GM23338 (cell line): Measurements from ENCODE around the gene HLCS. TPM values are rescaled to one million over a fixed set of nuclear protein-coding genes. Genes with fewer than 3 reads are reported as not detected.
A peak's percentile ranks its signal among the peaks of the same experiment; 100 is the strongest.

Experiments used
- ATAC-seq: fragments of 200-7000 bp; cut with Tn5 transposase; 3 replicates; pipeline ENCODE4 v1.9.1; 2020
- DNase-seq: peaks from one replicate; pipeline ENCODE4 v3.0.0-alpha.2; 2015; ENCODE audit warnings: low spot score
- H2AFZ ChIP-seq: fragments of 200-600 bp; sonication (generic); 2 replicates; pipeline ENCODE4 v1.8.0; 2016; ENCODE audit warnings: antibody characterized with exemption, mild to moderate bottlenecking, moderate library complexity
- H3F3A ChIP-seq: fragments of 200-600 bp; sonication (generic); replicated peaks from 2 replicates; pipeline ENCODE4 v1.8.0; 2017; ENCODE audit warnings: antibody characterized with exemption, mixed run types, low read depth
- H3K27ac ChIP-seq: fragments of 200-600 bp; sonication (generic); 2 replicates; pipeline ENCODE4 v1.6.1; 2016; ENCODE audit warnings: low read depth
- H3K27me3 ChIP-seq: fragments of 200-600 bp; sonication (generic); 2 replicates; pipeline ENCODE4 v1.8.0; 2016; ENCODE audit warnings: mild to moderate bottlenecking, mixed run types, moderate library complexity; ENCODE audit not compliant: insufficient read depth
- H3K36me3 ChIP-seq: fragments of 200-600 bp; sonication (generic); 2 replicates; pipeline ENCODE4 v1.8.0; 2016; ENCODE audit warnings: mild to moderate bottlenecking; ENCODE audit not compliant: insufficient read depth
- H3K4me1 ChIP-seq: fragments of 200-600 bp; sonication (generic); 2 replicates; pipeline ENCODE4 v1.8.0; 2016; ENCODE audit warnings: mild to moderate bottlenecking, moderate library complexity; ENCODE audit not compliant: insufficient read depth
- H3K4me2 ChIP-seq: fragments of 200-600 bp; sonication (generic); 2 replicates; pipeline ENCODE4 v1.7.1; 2017; ENCODE audit warnings: mixed run types
- H3K4me3 ChIP-seq: fragments of 200-600 bp; sonication (generic); 2 replicates; pipeline ENCODE4 v1.6.1; 2016; ENCODE audit warnings: mixed run types
- H3K79me2 ChIP-seq: fragments of 200-600 bp; sonication (generic); replicated peaks from 2 replicates; pipeline ENCODE4 v1.8.0; 2017; ENCODE audit warnings: mild to moderate bottlenecking; ENCODE audit not compliant: insufficient read depth
- H3K9me2 ChIP-seq: fragments of 200-600 bp; sonication (generic); 2 replicates; pipeline ENCODE4 v1.8.0; 2017; ENCODE audit not compliant: insufficient read depth
- H4K20me1 ChIP-seq: fragments of 200-600 bp; sonication (generic); replicated peaks from 2 replicates; pipeline ENCODE4 v1.8.0; 2017; ENCODE audit warnings: mild to moderate bottlenecking; ENCODE audit not compliant: insufficient read depth
- H3K27ac Mint-ChIP-seq: 2 replicates; pipeline ENCODE4 v1.8.0; 2020; ENCODE audit warnings: inconsistent platforms, mild to moderate bottlenecking, moderate library complexity, mixed read lengths
- H3K27me3 Mint-ChIP-seq: 3 replicates; pipeline ENCODE4 v1.8.0; 2022; ENCODE audit warnings: low read depth, mild to moderate bottlenecking, moderate library complexity, mixed read lengths, inconsistent platforms; ENCODE audit not compliant: insufficient read depth, poor library complexity
- H3K36me3 Mint-ChIP-seq: 3 replicates; pipeline ENCODE4 v1.8.0; 2021; ENCODE audit warnings: low read depth, mild to moderate bottlenecking, inconsistent platforms, moderate library complexity, mixed read lengths
- H3K4me1 Mint-ChIP-seq: 3 replicates; pipeline ENCODE4 v1.8.0; 2020; ENCODE audit warnings: mild to moderate bottlenecking, inconsistent platforms, mixed read lengths
- H3K4me3 Mint-ChIP-seq: 3 replicates; pipeline ENCODE4 v1.8.0; 2021; ENCODE audit warnings: moderate library complexity, mild to moderate bottlenecking, inconsistent platforms, mixed read lengths
- H3K9me3 Mint-ChIP-seq: 3 replicates; pipeline ENCODE4 v1.8.0; 2020; ENCODE audit warnings: moderate library complexity, mild to moderate bottlenecking, inconsistent platforms, mixed read lengths
- EZH2 ChIP-seq: fragments of 200-600 bp; sonication (generic); IDR thresholded peaks from one replicate; pipeline ENCODE4 v1.8.0; 2017; ENCODE audit warnings: antibody characterized with exemption, mild to moderate bottlenecking, low read depth; ENCODE audit not compliant: unreplicated experiment
- EZH2phosphoT487 ChIP-seq: fragments of 200-600 bp; sonication (generic); IDR thresholded peaks from one replicate; pipeline ENCODE4 v1.8.1; 2018; ENCODE audit warnings: antibody characterized with exemption; ENCODE audit not compliant: unreplicated experiment
- JUNB ChIP-seq: IDR thresholded peaks from one replicate; pipeline ENCODE4 v1.6.1; 2016; ENCODE audit warnings: antibody characterized with exemption; ENCODE audit not compliant: unreplicated experiment
- NANOG ChIP-seq: IDR thresholded peaks from 2 replicates; pipeline ENCODE4 v1.6.1; 2016; ENCODE audit warnings: antibody characterized with exemption, borderline replicate concordance
- ZNF331 ChIP-seq: fragments of 250-450 bp; sonication (Bioruptor Pico); IDR thresholded peaks from 2 replicates; pipeline ENCODE4 v1.5.0; 2020; ENCODE audit warnings: low read depth, mild to moderate bottlenecking, moderate library complexity
- polyA plus RNA-seq: library from polyadenylated mRNA; unstranded; fragments of >200 nt; fragmentation: Nextera tagmentation; extraction: Ambion mirVana; gene quantifications from 2 replicates; pipeline ENCODE4 v1.2.1, GENCODE V29; 2016
- total RNA-seq: library from RNA; depleted of rRNA; stranded (reverse); fragments of >200 nt; shearing (Covaris generic); gene quantifications from 2 replicates; pipeline ENCODE4 v1.2.3, GENCODE V29; 2014
- TF ChIP-seq, protein P1 (sequence below): fragments of 250-450 bp; sonication (Bioruptor Pico); IDR thresholded peaks from 2 replicates; pipeline ENCODE4 v1.5.0; 2020; ENCODE audit warnings: mild to moderate bottlenecking, moderate library complexity
- TF ChIP-seq, protein P2 (sequence below): IDR thresholded peaks from one replicate; pipeline ENCODE4 v1.6.1; 2018; ENCODE audit warnings: antibody characterized with exemption; ENCODE audit not compliant: unreplicated experiment
- TF ChIP-seq, protein P3 (sequence below), 2 experiments: fragments of 200-600 bp in 1 of 2; sonication (generic) in 1 of 2; conservative IDR thresholded peaks; 2 replicates each; pipeline versions ENCODE4 v1.5.1 to v1.6.1; 2016 to 2017; ENCODE audit warnings: antibody characterized with exemption in 2 of 2, low read depth in 2 of 2, mild to moderate bottlenecking in 2 of 2, moderate library complexity in 1 of 2

The HLCS gene
- total and polyA plus RNA-seq, 2 experiments from 2014 or later = 6.1 to 14.7 TPM

DNA sequence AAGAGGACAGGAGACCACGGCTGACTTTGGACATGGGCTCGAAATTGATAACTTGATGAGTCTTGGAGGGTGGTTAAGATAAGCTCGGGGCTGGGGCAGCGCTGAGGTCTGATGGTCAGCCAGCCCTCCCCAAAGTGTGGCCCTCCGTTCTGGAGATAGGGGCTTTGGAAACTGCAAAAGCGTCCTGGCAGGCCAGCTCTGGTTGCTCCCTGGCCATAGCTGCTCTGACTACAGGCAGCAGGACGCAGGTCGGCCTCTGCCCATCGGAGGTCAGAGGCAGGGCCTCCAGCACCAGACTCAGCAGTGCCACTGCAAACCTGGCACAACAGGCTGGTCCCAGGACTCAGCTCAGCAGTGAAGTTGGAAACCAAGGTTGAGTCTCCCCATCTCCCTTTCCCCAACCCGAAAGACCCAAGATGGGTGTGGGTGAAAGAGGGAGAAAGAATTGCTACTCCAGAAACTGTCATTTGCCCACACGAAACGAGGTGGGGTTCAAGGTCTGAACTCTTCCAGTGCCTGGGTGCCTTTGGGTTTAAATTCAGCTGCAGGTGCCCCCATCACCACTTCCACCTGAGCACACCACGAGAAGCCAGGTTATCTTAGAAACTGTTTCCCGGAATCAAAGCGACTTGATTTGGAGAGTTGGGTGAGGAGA is 262.7 kb downstream of the HLCS start (continued):
- TF ChIP-seq, protein P1, sequence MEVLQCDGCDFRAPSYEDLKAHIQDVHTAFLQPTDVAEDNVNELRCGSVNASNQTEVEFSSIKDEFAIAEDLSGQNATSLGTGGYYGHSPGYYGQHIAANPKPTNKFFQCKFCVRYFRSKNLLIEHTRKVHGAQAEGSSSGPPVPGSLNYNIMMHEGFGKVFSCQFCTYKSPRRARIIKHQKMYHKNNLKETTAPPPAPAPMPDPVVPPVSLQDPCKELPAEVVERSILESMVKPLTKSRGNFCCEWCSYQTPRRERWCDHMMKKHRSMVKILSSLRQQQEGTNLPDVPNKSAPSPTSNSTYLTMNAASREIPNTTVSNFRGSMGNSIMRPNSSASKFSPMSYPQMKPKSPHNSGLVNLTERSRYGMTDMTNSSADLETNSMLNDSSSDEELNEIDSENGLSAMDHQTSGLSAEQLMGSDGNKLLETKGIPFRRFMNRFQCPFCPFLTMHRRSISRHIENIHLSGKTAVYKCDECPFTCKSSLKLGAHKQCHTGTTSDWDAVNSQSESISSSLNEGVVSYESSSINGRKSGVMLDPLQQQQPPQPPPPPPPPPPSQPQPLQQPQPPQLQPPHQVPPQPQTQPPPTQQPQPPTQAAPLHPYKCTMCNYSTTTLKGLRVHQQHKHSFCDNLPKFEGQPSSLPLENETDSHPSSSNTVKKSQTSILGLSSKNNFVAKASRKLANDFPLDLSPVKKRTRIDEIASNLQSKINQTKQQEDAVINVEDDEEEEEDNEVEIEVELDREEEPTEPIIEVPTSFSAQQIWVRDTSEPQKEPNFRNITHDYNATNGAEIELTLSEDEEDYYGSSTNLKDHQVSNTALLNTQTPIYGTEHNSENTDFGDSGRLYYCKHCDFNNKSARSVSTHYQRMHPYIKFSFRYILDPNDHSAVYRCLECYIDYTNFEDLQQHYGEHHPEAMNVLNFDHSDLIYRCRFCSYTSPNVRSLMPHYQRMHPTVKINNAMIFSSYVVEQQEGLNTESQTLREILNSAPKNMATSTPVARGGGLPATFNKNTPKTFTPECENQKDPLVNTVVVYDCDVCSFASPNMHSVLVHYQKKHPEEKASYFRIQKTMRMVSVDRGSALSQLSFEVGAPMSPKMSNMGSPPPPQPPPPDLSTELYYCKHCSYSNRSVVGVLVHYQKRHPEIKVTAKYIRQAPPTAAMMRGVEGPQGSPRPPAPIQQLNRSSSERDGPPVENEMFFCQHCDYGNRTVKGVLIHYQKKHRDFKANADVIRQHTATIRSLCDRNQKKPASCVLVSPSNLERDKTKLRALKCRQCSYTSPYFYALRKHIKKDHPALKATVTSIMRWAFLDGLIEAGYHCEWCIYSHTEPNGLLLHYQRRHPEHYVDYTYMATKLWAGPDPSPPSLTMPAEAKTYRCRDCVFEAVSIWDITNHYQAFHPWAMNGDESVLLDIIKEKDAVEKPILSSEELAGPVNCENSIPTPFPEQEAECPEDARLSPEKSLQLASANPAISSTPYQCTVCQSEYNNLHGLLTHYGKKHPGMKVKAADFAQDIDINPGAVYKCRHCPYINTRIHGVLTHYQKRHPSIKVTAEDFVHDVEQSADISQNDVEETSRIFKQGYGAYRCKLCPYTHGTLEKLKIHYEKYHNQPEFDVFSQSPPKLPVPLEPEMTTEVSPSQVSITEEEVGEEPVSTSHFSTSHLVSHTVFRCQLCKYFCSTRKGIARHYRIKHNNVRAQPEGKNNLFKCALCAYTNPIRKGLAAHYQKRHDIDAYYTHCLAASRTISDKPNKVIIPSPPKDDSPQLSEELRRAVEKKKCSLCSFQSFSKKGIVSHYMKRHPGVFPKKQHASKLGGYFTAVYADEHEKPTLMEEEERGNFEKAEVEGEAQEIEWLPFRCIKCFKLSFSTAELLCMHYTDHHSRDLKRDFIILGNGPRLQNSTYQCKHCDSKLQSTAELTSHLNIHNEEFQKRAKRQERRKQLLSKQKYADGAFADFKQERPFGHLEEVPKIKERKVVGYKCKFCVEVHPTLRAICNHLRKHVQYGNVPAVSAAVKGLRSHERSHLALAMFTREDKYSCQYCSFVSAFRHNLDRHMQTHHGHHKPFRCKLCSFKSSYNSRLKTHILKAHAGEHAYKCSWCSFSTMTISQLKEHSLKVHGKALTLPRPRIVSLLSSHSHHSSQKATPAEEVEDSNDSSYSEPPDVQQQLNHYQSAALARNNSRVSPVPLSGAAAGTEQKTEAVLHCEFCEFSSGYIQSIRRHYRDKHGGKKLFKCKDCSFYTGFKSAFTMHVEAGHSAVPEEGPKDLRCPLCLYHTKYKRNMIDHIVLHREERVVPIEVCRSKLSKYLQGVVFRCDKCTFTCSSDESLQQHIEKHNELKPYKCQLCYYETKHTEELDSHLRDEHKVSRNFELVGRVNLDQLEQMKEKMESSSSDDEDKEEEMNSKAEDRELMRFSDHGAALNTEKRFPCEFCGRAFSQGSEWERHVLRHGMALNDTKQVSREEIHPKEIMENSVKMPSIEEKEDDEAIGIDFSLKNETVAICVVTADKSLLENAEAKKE = no peak
- TF ChIP-seq ZNF331 (no peak), JUNB (no peak), NANOG (no peak)
- TF ChIP-seq, protein P2, sequence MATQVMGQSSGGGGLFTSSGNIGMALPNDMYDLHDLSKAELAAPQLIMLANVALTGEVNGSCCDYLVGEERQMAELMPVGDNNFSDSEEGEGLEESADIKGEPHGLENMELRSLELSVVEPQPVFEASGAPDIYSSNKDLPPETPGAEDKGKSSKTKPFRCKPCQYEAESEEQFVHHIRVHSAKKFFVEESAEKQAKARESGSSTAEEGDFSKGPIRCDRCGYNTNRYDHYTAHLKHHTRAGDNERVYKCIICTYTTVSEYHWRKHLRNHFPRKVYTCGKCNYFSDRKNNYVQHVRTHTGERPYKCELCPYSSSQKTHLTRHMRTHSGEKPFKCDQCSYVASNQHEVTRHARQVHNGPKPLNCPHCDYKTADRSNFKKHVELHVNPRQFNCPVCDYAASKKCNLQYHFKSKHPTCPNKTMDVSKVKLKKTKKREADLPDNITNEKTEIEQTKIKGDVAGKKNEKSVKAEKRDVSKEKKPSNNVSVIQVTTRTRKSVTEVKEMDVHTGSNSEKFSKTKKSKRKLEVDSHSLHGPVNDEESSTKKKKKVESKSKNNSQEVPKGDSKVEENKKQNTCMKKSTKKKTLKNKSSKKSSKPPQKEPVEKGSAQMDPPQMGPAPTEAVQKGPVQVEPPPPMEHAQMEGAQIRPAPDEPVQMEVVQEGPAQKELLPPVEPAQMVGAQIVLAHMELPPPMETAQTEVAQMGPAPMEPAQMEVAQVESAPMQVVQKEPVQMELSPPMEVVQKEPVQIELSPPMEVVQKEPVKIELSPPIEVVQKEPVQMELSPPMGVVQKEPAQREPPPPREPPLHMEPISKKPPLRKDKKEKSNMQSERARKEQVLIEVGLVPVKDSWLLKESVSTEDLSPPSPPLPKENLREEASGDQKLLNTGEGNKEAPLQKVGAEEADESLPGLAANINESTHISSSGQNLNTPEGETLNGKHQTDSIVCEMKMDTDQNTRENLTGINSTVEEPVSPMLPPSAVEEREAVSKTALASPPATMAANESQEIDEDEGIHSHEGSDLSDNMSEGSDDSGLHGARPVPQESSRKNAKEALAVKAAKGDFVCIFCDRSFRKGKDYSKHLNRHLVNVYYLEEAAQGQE = no peak

DNA sequence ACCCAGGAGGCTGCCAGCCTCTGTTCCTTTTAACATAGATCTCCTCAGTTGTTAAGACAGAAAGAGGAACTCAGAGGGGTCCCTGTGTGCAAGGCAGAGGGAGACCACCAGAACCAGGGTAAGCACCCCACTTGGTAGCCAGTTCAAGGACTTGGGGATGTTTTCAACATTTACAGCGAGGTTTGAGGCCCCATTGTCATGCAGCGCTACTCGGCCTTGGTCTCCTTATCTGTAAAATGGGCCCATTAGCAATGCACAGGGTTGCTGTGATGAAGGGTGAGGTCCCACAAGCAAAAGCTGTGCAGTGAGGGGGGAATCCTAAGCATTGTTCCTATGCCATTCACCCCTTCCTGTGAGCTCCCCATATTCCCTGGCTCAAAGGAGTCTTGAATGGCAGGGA is 263.3 kb downstream of the HLCS start:
- ATAC-seq (no peak), DNase-seq (no peak)
- no peak overlapping the region for H3K27ac ChIP-seq
- peaks cover 3% of the 10 kb centered on the region for H4K20me1 ChIP-seq
- TF ChIP-seq EZH2 (peak; percentile 61), EZH2phosphoT487 (no peak)
- TF ChIP-seq, protein P2 = no peak
- TF ChIP-seq, protein P3, sequence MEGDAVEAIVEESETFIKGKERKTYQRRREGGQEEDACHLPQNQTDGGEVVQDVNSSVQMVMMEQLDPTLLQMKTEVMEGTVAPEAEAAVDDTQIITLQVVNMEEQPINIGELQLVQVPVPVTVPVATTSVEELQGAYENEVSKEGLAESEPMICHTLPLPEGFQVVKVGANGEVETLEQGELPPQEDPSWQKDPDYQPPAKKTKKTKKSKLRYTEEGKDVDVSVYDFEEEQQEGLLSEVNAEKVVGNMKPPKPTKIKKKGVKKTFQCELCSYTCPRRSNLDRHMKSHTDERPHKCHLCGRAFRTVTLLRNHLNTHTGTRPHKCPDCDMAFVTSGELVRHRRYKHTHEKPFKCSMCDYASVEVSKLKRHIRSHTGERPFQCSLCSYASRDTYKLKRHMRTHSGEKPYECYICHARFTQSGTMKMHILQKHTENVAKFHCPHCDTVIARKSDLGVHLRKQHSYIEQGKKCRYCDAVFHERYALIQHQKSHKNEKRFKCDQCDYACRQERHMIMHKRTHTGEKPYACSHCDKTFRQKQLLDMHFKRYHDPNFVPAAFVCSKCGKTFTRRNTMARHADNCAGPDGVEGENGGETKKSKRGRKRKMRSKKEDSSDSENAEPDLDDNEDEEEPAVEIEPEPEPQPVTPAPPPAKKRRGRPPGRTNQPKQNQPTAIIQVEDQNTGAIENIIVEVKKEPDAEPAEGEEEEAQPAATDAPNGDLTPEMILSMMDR (conservative IDR thresholded peaks at IDR 0.05; ENCODE audit: low read depth in 2 of 2) = no peak
- H3K79me2 ChIP-seq = no peaks in the 10 kb centered on the region
- no peak overlapping the region for H2AFZ ChIP-seq
- H3K4me3 ChIP-seq = no peak overlapping the region
- peaks cover 100% of the 10 kb centered on the region for H3K27me3 ChIP-seq
- peaks cover 60% of the 10 kb centered on the region for H3K4me1 ChIP-seq
- no peak overlapping the region for H3K4me2 ChIP-seq
- Mint-ChIP-seq H3K9me3 (peaks cover 9% of the 10 kb centered on the region; the same call in 2 of the 3 replicates), H3K4me1 (peaks cover 50% of the 10 kb centered on the region), H3K36me3 (no peaks in the 10 kb centered on the region; the same call in 2 of the 3 replicates), H3K27me3 (peaks cover 95% of the 10 kb centered on the region), H3K27ac (no peak overlapping the region), H3K4me3 (no peak overlapping the region; the same call in 2 of the 3 replicates)
- no peaks in the 10 kb centered on the region for H3K36me3 ChIP-seq
- H3K9me2 ChIP-seq = no peaks in the 10 kb centered on the region
- H3F3A ChIP-seq = peaks cover 20% of the 10 kb centered on the region; the same call in 1 of the 2 replicates
